ENCODE data around the gene SLC9A5.

DNA sequence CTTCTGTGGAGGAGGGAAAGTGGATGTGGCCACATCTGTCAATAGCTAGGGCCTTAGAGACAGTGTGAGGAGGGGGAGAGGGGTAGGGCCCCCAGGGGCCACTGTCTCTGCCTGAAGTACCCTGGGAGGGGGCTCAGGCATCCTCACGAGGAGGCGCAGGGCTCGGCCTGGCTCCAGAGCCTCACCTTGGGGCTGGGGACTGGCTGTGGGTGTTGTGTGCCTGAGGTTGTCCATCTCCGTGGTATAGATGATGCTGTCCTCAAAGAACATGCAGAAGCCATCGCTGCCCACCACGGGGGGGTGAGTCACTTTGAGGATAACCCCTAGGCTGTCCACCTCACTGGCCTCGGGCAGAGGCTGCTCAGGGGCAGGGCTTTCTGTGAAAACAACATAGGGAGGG, 42.7 kb downstream of the SLC9A5 start:
- TF ChIP-seq, protein P1, sequence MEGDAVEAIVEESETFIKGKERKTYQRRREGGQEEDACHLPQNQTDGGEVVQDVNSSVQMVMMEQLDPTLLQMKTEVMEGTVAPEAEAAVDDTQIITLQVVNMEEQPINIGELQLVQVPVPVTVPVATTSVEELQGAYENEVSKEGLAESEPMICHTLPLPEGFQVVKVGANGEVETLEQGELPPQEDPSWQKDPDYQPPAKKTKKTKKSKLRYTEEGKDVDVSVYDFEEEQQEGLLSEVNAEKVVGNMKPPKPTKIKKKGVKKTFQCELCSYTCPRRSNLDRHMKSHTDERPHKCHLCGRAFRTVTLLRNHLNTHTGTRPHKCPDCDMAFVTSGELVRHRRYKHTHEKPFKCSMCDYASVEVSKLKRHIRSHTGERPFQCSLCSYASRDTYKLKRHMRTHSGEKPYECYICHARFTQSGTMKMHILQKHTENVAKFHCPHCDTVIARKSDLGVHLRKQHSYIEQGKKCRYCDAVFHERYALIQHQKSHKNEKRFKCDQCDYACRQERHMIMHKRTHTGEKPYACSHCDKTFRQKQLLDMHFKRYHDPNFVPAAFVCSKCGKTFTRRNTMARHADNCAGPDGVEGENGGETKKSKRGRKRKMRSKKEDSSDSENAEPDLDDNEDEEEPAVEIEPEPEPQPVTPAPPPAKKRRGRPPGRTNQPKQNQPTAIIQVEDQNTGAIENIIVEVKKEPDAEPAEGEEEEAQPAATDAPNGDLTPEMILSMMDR (conservative IDR thresholded peaks at IDR 0.05 in 1 of 2, IDR thresholded peaks at IDR 0.05 in 1 of 2; ENCODE audit: extremely low read depth in 1 of 2, insufficient read depth in 1 of 2, low read depth in 1 of 2, low read length in 2 of 2) = no peak
- TF ChIP-seq EZH2 (IDR thresholded peaks at IDR 0.05; ENCODE audit: borderline replicate concordance, low read length) = no peak

Measured in mammary epithelial cell (primary cell).